D341Med (cell line): ENCODE measurements around the gene ZNF813.
A peak's percentile ranks its signal among the peaks of the same experiment; 100 is the strongest.
"Not testable (repeated sequence)": the region's sequence is repeated elsewhere in the genome, so short reads cannot be mapped to it uniquely, and the experiment has no call there.

Experiments used
- DNase-seq: peaks from one replicate; pipeline ENCODE4 v3.0.0; 2012; ENCODE audit warnings: low spot score

ZNF813 gene

GRCh38 chr19:53483751-53484150 is 16.2 kb downstream of the ZNF813 start:
- not testable (repeated sequence) for DNase-seq

- no peak for DNase-seq
Observed at GRCh38 chr19:53485046-53486004, 17.8 kb downstream of the ZNF813 start.

- DNase-seq: no peak
Observed at GRCh38 chr19:53492153-53492552, 24.6 kb downstream of the ZNF813 start.

GRCh38 chr19:53497311-53498023 is 29.9 kb downstream of the ZNF813 start:
- not testable (repeated sequence) for DNase-seq

- DNase-seq: not testable (repeated sequence)
Observed at GRCh38 chr19:53498024-53498395, 30.5 kb downstream of the ZNF813 start.

- DNase-seq: not testable (repeated sequence)
Observed at GRCh38 chr19:53503151-53503550, 35.6 kb downstream of the ZNF813 start.

GRCh38 chr19:53503671-53504364 is 36.3 kb downstream of the ZNF813 start:
- DNase-seq: not testable (repeated sequence)

GRCh38 chr19:53504365-53504703 is 36.8 kb downstream of the ZNF813 start:
- peak; percentile 56 for DNase-seq

GRCh38 chr19:53504885-53505284 is 37.4 kb downstream of the ZNF813 start:
- no peak for DNase-seq

- no peak for DNase-seq
Observed at GRCh38 chr19:53506728-53507127, 39.2 kb downstream of the ZNF813 start.

GRCh38 chr19:53507523-53508442 is 40.2 kb downstream of the ZNF813 start:
- DNase-seq: no peak

- DNase-seq: no peak
Observed at GRCh38 chr19:53509443-53509842, 41.9 kb downstream of the ZNF813 start.

- DNase-seq: no peak
Observed at GRCh38 chr19:53509845-53510244, 42.3 kb downstream of the ZNF813 start.

- DNase-seq: no peak
Observed at GRCh38 chr19:53511357-53511756, 43.8 kb downstream of the ZNF813 start.

GRCh38 chr19:53511933-53512374 is 44.4 kb downstream of the ZNF813 start:
- DNase-seq: peak; percentile 71

GRCh38 chr19:53515047-53515446 is 47.5 kb downstream of the ZNF813 start:
- DNase-seq: not testable (repeated sequence)

- no peak for DNase-seq
Observed at GRCh38 chr19:53517114-53517741, 49.7 kb downstream of the ZNF813 start.

GRCh38 chr19:53518121-53518520 is 50.6 kb downstream of the ZNF813 start:
- no peak for DNase-seq

- DNase-seq: no peak
Observed at GRCh38 chr19:53518716-53519115, 51.2 kb downstream of the ZNF813 start.

GRCh38 chr19:53519446-53519845 is 51.9 kb downstream of the ZNF813 start:
- no peak for DNase-seq

- no peak for DNase-seq
Observed at GRCh38 chr19:53520163-53520546, 52.6 kb downstream of the ZNF813 start.
